Measurements from ENCODE around the gene CSRNP3. TPM values are rescaled to one million over a fixed set of nuclear protein-coding genes. Genes with fewer than 3 reads are reported as not detected.

The CSRNP3 gene
- total and polyA plus RNA-seq, 4 donors: 0.18 to 2.2 (median 2.0) TPM

- Histone ChIP-seq H3K4me3 (ENCODE audit: low read depth in 1 of 3, low read length in 3 of 3) (no peak overlapping the region), H3K27ac (ENCODE audit: low read depth in 1 of 2, low read length in 2 of 2) (no peak overlapping the region), H3K9ac (ENCODE audit: low read depth in 1 of 2, low read length in 2 of 2) (no peak overlapping the region), H3K36me3 (ENCODE audit: control insufficient read depth in 4 of 4, insufficient read depth in 3 of 4, low read depth in 1 of 4, low read length in 3 of 4) (peaks cover 0 to 9% (median 2%) of the 10 kb centered on the region in 4 donors), H3K9me3 (ENCODE audit: control insufficient read depth in 4 of 4, low read length in 3 of 4) (no peaks in the 10 kb centered on the region), H3K4me1 (ENCODE audit: control insufficient read depth in 4 of 4, insufficient read depth in 4 of 4, low read length in 3 of 4) (no peaks in the 10 kb centered on the region), H3K27me3 (ENCODE audit: control insufficient read depth in 4 of 4, insufficient read depth in 4 of 4, low read length in 3 of 4) (no peaks in the 10 kb centered on the region)
- TF ChIP-seq EGR1 (IDR thresholded peaks at IDR 0.05; ENCODE audit: low read depth in 2 of 2): no peak
- no peak for TF ChIP-seq CTCF (IDR thresholded peaks at IDR 0.05; ENCODE audit: low read depth, low read length, missing input control)
- no peak for TF ChIP-seq NR2F2 (IDR thresholded peaks at IDR 0.05)
- TF ChIP-seq HNF4A (conservative IDR thresholded peaks at IDR 0.05): no peak
- TF ChIP-seq REST (IDR thresholded peaks at IDR 0.05): no peak
- DNase-seq (ENCODE audit: low spot score): no peak
- 81% methylated on average over 6 of the region's 6 CpGs for WGBS
These were observed 186.2 kb downstream of the CSRNP3 start for GRCh38 chr2:165655661-165656060.

GRCh38 chr2:165660361-165660760, 190.9 kb downstream of the CSRNP3 start:
- WGBS: 75% methylated on average over 3 of the region's 3 CpGs
- H3K27ac ChIP-seq (ENCODE audit: low read depth in 1 of 2, low read length in 2 of 2): no peak overlapping the region
- DNase-seq (ENCODE audit: low spot score): no peak
- H3K27me3 ChIP-seq (ENCODE audit: control insufficient read depth in 4 of 4, insufficient read depth in 4 of 4, low read length in 3 of 4): no peaks in the 10 kb centered on the region
- no peaks in the 10 kb centered on the region for H3K9me3 ChIP-seq (ENCODE audit: control insufficient read depth in 4 of 4, low read length in 3 of 4)
- peaks cover 0 to 9% (median 2%) of the 10 kb centered on the region in 4 donors for H3K36me3 ChIP-seq (ENCODE audit: control insufficient read depth in 4 of 4, insufficient read depth in 3 of 4, low read depth in 1 of 4, low read length in 3 of 4)
- H3K9ac ChIP-seq (ENCODE audit: low read depth in 1 of 2, low read length in 2 of 2): no peak overlapping the region
- peaks cover 0 to 2% (median 0%) of the 10 kb centered on the region in 4 donors for H3K4me1 ChIP-seq (ENCODE audit: control insufficient read depth in 4 of 4, insufficient read depth in 4 of 4, low read length in 3 of 4)
- TF ChIP-seq RXRA (IDR thresholded peaks at IDR 0.05): no peak
- no peak for TF ChIP-seq ZBTB33 (IDR thresholded peaks at IDR 0.05)
- no peak for TF ChIP-seq FOXA2 (IDR thresholded peaks at IDR 0.05)
- no peak for TF ChIP-seq FOXA1 (IDR thresholded peaks at IDR 0.05)
- TF ChIP-seq ATF3 (IDR thresholded peaks at IDR 0.05): no peak
- TF ChIP-seq CTCF (IDR thresholded peaks at IDR 0.05; ENCODE audit: low read depth, low read length, missing input control): no peak
- TF ChIP-seq NR2F2 (IDR thresholded peaks at IDR 0.05): no peak
- no peak for TF ChIP-seq EGR1 (IDR thresholded peaks at IDR 0.05; ENCODE audit: low read depth in 2 of 2)
- no peak for TF ChIP-seq JUND (IDR thresholded peaks at IDR 0.05)
- TF ChIP-seq REST (IDR thresholded peaks at IDR 0.05): no peak
- no peak overlapping the region for H3K4me3 ChIP-seq (ENCODE audit: low read depth in 1 of 3, low read length in 3 of 3)

Measured in liver (tissue), 9 donors.